GM18861 (cell line): ENCODE data around the gene KRT28.
"Not testable (repeated sequence)": the region's sequence is repeated elsewhere in the genome, so short reads cannot be mapped to it uniquely, and the experiment has no call there.

Experiments
- ATAC-seq: cut with Tn5 transposase; IDR thresholded peaks from one replicate; pipeline ENCODE4 v1.9.1; 2021; ENCODE audit not compliant: unreplicated experiment

KRT28 gene

DNA sequence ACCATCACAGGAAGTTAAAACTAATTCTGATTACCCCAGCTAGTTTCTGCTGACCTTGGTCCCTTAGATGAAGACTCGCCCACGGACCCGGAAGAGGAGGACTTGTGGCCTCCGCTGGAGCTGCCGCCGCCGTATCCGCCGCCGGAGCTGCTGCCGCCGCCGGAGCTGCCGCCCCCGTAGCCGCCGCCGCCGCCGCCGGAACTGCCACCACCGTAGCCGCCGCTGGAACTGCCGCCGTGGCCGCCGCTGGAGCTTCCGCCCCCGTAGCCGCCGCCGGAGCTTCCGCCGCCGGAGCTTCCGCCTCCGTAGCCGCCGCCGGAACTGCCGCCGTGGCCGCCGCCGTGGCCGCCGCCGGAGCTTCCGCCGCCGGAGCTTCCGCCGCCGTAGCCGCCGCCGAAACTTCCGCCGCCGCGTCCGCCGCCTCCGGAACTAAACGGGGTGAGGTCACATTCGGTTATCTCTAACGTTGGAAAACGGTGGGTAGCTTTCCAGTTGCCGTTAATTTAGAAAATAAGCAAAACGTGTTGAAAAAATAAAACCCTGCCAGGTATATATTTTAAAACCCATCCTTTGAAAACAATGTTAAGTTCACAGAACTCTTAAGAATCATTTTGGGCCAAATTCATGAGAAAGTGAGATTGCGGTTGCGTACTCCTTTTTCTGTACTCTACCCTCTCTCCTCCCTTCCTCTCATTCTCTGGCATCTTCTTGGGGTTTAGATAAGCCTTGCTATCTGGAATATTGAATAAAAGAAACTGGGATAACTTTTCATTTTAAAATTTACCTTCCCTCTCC lies 19.2 kb upstream of the KRT28 start:
- ATAC-seq = no peak

DNA sequence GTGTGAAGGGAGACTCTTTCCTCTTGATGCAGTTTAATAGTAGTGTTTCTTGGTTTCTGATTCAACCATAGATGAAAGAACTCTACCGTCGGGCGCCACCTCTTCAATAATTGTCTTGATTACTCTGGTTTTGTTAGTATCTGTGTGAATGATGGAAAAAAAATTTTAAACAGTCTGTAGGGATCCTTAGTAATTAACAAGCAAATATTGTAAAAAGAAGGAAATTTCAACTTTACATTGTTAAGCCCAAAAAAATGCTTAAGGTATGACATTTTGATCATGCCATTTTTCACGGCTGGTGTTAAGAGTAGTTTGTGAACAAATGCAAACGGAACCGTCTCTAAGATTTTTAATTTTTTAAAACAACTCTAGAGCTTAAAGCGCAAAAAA lies 18.6 kb upstream of the KRT28 start:
- ATAC-seq = no peak

DNA sequence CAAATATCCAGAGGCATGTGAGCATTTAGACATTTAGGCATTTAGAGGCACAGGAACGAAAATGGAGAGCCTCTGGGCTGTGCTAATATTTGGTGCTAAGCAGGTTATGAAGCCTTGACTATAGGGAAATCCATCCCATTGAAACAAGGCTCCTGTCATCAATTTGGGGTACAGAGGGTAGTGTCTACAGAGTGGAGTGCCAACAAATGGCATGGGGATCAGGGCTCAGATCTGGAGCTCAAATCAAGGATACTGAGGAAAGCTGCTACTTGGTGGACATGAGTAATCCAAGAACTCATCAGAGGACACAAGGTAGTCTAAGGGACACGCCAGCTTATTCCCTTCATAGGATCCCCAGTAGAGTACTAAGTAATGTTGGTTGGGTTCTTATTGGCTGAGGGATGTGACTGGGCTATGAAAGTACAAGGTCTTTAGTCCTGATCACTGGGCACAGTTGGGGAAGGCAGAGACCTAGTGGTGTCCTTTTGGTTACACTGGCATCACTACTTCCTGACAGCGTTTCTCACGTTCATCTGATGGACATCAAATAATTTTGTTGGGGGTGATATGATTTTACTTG lies 17.4 kb upstream of the KRT28 start:
- ATAC-seq = no peak

DNA sequence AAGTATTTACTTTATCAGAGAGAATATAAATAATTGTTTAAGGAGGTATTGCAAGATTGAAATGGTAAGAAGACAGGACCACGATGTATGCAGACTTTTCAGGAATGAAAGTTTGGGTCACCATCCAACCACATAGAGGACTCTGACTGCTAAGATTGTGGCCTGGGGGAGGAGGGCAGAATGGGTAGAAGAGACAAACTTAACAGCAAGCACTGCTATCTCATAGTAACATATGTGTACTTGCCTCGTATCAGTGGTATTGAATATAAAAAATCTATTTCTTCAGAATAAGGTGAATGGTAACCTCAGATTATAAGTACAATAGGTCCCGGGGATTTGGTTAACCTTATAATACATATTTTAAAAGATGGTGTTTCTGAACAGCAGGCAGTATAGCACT lies 16.8 kb upstream of the KRT28 start:
- ATAC-seq = no peak

DNA sequence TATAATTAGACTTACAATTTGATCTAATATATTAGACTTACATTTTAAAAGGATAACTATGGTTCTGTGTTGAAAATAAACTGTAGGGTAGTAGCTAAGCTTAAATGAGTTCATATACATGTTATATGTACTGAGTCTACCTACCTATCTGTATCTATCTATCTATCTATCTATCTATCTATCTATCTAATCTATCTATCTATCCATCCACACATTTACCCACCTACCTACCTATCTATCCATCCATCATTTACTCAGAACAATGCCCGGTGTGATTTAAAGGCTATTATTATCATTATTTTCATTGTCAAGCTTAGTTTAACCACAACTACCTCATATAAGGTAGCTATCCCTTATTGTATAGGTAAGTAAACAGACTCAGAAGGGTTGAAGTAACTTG lies 15.6 kb upstream of the KRT28 start:
- ATAC-seq = no peak

DNA sequence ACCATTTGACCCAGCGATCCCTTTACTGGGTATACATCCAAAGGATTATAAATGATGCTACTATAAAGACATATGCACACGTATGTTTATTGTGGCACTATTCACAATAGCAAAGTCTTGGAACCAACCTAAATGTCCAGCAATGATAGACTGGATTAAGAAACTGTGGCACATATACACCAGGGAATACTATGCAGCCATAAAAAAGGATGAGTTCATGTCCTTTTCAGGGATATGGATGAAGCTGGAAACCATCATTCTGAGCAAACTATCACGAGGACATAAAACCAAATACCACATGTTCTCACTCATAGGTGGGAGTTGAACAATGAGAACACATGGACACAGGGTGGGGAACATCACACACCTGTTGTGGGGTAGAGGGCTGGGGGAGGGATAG lies 14.9 kb upstream of the KRT28 start:
- not testable (repeated sequence) for ATAC-seq

DNA sequence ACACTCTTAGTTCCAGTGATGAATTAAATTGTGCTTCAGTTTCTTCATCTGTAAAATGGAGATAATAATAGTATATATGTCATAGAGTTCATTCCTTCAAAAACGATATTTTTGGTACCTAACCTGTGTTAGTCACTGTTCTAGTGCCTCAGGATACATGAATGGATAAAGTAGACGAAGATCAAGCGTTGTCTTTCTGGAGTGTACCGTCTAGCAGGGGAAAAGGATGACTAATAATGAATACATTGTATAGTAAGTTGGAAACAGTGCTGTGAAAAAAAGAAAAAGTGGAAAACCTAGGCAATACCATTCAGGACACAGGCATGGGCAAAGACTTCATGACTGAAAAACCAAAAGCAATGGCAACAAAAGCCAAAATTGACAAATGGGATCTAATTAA lies 14.0 kb upstream of the KRT28 start:
- no peak for ATAC-seq

DNA sequence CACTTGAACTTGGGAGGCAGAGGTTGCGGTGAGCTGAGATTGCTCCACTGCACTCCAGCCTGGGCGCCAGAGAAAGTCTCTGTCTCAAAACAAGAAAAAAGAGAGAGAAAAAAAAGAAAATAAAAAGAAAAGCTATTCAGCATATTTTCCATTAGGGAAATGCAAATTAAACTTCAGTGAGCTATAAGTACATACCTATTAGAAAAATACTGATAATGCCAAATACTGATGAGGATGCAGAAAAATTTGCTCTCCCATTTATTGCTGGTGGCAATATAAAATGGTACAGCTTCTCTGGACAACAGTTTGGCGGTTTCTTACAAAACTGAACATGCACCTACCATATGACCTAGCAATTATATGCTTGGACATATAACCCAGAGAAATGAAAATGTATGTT lies 12.9 kb upstream of the KRT28 start:
- ATAC-seq = no peak

DNA sequence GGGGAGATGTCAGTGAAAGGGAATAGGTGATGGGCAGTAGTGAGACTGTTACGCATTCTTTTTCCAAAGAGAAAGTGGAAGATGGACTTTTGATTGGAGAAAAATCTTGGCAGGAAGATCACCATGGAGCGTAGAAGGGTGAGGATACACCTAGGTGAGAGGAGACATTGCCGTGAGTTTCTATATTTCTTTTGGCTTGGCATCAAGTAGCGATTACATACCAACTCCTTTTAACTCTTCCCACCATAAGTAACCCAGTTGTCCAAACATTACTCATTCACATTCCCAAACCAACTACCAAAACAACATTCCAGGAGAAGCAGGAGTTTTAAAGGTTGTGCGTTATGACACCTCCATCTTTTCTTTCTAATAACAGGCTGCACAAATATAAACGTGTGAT lies 10.7 kb upstream of the KRT28 start:
- no peak for ATAC-seq

DNA sequence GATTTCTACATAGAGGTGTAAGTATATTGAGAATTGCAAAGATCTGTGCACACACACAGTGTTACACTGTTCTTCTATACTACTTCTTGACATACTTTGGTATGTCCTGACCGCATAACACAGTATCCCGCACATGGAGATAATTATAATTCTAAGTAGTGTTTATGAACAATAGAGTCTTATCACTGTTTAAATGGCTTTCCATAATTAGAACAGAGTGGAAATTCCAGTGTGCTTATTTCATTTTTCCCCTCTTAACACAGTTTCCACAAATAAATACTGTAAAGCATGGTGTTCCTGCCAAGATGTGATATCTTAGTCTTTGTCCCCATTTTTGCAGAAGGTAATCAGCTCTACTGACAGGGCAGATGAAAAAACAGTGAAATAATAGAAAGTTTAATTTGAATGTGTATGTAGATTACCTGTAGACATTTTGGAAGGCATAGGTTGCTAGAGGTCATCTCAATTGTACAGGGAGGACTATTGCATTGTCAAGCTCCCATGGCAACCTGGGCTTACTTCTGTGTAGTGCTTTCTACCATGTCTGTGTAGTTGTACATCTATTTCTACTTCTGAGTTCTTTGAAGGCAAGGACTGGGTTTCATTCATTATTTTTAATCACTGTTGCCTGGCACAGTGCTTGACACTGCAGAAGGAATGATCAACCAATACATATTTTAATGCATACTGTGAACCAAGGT lies 10.1 kb upstream of the KRT28 start:
- no peak for ATAC-seq

DNA sequence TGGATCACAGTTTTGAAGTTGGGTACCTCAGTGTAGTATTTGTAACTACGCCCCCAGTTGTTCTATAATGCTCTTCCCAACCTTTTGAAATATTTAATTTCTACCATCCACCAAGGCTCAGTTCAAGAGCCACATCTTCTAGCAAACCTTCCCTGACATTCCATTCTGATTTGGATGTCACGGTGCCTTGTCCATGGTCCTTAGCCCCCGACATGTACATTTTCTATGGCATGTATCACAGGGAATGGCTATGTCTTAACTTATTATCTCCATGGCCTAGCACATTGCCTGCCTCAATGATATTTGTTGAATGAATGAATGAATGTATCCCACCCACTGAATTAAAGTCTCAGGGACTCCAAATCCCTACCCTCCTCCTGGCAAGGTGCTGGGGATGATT lies 6.4 kb upstream of the KRT28 start:
- ATAC-seq = no peak

DNA sequence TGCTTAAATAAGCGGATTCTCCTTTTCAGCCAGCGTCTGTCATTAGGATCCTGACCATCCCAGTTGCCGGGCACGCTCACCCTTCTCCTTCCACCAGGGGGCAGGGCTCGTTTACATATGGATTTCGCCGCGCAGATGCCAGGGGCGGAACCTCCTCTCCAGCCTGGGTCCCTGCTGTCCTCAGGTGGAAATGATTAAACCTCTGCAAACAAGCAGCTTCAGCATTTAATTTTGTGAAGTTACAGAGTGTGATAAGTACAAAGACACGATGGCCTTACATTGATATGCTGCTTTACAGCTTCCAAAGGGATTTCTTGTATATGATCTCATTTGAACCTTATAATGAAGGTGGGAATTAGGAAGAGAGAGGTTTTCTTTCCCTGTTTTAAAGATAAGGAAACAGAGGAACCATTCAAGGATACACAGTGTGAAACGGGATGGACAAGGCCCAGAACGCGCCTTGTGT lies 3.9 kb upstream of the KRT28 start:
- ATAC-seq = no peak

DNA sequence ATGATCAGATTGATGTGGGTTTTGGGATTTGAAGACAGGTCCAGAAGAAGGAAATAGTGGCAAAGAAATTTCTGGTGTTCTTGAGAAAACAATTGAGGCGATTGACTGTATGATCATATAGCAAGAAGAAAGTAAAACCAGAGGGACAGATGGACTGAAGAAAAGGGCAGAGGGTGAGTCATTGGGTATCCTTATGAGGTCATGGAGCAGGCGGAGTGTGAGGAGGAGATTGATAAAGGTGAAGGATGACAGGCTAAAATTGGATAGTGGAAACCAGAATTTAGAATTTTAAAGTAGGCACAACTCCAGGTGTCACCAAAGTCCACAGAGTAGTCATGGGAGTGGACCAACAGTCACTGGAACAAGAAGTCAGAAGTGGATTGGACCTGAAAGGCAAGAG lies 1.4 kb upstream of the KRT28 start:
- ATAC-seq = no peak

DNA sequence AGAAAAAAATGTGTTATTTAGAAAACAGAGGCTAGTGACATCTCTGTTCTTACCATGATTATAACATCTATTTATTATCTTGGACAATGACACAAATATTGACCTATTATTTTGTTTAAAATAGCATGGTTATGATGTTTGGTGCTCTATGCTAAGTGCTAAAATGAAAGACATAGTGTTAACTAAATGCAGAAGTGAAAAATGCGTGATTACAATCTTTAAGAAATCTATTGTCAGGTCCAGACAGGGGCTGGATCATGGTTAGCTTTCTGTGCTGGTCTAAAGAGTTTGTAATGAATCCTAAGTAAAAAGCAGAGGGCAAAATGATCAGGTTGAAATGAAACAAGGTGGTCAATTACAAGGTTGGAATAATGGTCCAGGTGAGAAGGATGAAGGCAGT lies 622 bp upstream of the KRT28 start:
- ATAC-seq = no peak

DNA sequence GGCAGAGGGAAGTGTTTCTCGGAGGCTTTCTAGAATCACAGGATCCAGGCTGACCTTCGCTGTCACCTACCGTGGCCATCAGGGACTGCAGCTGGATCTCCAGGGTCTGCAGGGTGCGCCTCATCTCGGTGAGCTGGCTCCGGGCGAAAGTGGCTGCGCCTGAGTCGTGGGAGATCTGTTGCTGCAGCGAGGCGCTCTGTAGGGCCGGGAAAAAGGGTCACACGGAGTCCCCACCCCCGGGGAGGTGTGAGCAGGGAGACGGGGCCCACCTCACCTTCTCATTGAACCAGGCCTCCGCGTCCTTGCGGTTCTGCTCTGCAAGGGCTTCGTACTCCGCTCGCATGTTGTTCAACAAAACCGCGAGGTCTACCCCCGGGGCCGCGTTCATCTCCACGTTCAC lies 2.9 kb downstream of the KRT28 start:
- no peak for ATAC-seq

DNA sequence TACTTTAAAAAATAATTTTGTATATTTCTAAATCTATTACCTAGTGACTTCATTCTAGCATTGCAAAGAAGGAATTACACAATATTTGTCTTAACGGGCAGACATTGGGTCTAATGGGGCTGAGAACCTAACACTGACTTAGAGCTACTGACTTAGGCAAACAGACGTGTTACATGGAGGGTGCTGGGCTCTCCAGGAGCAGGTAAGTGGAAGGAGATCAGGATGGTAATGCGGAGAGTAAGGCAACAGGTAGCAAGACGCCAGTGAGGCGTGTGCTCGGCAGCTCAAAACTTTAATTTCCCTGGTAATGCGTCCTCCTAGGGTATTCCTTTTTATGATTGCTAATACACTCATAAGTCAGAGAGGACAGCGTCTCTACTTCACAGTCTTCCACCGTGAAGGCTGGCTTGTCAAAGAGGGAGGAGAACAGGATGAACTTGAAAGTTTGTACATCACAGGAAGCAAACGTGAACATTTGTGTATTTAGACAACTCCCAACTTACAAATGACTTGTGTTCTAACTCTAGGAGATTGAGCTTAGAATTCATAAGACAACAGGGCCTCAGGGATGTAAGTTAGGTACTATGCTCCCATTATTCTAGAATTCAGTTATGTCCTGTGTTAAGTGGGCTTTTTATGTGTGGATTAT lies 4.6 kb downstream of the KRT28 start:
- ATAC-seq = no peak

DNA sequence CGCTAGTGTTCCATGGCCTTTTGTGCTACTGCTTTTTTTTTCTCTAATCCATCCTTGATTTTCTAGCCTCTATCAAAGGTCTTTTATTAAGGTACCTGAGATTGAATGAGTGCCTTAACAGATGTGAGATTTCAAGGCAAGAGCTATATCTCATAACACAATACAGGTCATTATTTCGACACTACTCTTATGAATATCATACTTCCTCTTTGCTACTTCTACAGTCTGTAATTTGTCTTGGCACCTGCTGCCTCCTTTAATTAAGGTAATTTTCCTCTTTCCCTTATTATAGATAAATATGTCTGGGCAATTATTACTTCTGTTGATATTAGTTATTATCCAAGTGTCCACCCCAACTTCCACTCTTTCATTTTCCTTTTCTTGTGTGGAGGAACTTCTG lies 5.3 kb downstream of the KRT28 start:
- no peak for ATAC-seq

DNA sequence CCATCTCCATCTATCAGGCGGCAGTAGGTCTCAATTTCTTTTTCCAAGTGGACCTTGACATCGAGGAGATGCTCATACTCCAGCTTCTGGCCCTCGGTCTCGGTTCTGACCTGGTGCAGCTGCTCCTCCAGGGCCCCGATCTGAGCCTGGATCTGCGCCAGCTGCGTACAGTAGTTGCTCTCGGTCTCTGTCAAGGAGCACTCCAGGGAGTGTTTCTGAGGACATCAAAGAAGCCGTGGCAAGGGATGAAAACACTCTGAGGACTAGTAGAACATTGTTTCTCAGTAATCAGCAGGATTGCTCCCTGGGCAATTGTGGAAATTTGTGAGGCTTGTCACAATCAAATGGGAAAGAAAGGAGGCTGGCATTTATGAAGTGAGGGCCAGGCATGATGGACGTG lies 5.9 kb downstream of the KRT28 start:
- no peak for ATAC-seq

DNA sequence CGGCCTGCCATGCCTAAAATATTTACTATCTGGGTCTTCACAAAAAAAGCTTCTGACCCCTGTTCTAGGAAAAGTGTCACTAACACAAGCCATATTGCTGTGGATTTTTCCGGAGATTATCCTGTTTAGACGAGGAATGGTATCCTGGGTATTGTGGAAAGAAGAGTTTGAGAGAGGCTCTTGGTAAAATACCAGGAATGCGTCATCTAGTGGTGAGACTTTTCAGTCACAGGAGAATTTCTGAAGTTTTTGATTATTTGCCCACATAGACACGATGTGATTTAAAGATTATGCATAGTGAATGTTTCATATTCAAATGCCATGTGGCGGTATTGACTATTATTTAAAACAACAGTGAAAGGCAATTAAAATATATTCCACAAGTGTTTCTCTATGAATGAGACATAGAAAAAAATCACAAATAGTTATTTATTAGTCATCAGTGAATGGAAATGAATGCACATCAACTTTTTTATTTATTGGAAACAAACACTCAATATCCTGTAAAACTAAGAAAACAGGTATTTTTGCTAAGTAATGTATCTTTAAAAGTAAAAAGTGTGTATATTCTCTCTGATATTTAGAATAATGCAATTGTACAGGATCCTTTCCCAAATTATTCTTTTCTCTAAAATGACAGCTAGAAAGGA lies 7.8 kb downstream of the KRT28 start:
- no peak for ATAC-seq

DNA sequence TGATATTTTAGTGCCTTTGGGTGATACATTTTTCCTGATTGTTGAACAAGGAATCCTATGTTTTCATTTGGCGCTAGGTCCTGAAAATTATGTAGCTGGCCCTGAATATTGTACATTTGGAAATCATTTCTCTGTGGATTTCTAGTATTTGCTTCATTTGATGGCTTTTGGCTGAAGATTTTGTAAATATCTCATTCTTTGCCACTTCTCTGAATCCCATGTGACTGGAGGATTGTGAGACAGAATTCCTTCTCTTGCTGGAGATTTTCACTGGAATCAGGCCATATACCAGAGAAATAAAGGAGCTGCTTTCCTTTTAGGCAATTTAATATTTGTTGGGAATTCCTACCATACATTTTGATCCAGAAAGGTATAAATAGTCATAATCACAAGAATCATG lies 8.6 kb downstream of the KRT28 start:
- ATAC-seq = no peak

DNA sequence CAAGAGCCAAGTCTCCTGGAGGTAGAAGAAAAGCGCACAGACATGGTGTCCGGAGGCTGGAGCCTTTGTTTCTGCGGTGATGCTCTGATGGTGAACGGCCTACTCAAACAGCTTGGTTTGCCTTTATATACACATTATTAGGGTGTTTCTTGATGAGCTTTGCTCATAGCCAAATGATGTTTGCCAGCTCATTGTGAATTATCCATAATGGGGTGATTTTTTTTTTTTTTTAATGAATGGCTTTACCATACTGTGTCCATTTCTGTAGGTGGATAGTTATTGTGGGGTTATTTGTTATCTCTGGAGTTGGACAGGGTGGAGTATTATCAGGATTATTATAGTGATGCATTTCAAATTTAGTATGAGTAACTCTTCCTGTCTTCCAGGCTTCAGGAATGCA lies 17.3 kb downstream of the KRT28 start, which contains the start of gene KRT27:
Gene KRT27, minus strand, starts transcription at position 101 of the 400 bp plus-strand sequence. Its CDS starts 57 bp downstream, at position 44.
- ATAC-seq = no peak
